Activated CD4-positive, alpha-beta T cell treated with anti-CD3 and anti-CD28 coated beads, Interleukin-2, amount 10 ng/mL, durations not matched to agents 24 days and 14 days (primary cell): ENCODE results near the gene SV2C. TPM values are rescaled to one million over a fixed set of nuclear protein-coding genes. Genes with fewer than 3 reads are reported as not detected.
"Not testable (repeated sequence)": the region's sequence is repeated elsewhere in the genome, so short reads cannot be mapped to it uniquely, and the experiment has no call there.

ENCODE experiments used
- DNase-seq: peaks from one replicate; pipeline ENCODE4 v3.0.0; 2022
- H3K27ac Mint-ChIP-seq: one replicate; pipeline ENCODE4 v1.8.0; 2022; ENCODE audit warnings: mild to moderate bottlenecking, mixed read lengths
- H3K27me3 Mint-ChIP-seq: one replicate; pipeline ENCODE4 v1.8.0; 2022; ENCODE audit warnings: mixed read lengths
- H3K36me3 Mint-ChIP-seq: one replicate; pipeline ENCODE4 v1.8.0; 2022; ENCODE audit warnings: low read depth, mild to moderate bottlenecking, mixed read lengths
- H3K4me1 Mint-ChIP-seq: one replicate; pipeline ENCODE4 v1.8.0; 2021; ENCODE audit warnings: mixed read lengths
- H3K4me3 Mint-ChIP-seq: one replicate; pipeline ENCODE4 v1.8.0; 2022; ENCODE audit warnings: mild to moderate bottlenecking, moderate library complexity, mixed read lengths
- H3K9me3 Mint-ChIP-seq: one replicate; pipeline ENCODE4 v1.8.0; 2021; ENCODE audit warnings: mixed read lengths
- intact Hi-C: fragments of 100-400 bp; cut with micrococcal nuclease; formaldehyde crosslinking; loops from one replicate; pipeline ENCODE4 v1.15.1; 2023
- total RNA-seq: library from RNA; stranded (reverse); gene quantifications from 2 replicates; pipeline ENCODE4 v1.2.3, GENCODE V29; 2022

SV2C gene
- total RNA-seq, 1 donor from 2014 or later, result not detected

DNA sequence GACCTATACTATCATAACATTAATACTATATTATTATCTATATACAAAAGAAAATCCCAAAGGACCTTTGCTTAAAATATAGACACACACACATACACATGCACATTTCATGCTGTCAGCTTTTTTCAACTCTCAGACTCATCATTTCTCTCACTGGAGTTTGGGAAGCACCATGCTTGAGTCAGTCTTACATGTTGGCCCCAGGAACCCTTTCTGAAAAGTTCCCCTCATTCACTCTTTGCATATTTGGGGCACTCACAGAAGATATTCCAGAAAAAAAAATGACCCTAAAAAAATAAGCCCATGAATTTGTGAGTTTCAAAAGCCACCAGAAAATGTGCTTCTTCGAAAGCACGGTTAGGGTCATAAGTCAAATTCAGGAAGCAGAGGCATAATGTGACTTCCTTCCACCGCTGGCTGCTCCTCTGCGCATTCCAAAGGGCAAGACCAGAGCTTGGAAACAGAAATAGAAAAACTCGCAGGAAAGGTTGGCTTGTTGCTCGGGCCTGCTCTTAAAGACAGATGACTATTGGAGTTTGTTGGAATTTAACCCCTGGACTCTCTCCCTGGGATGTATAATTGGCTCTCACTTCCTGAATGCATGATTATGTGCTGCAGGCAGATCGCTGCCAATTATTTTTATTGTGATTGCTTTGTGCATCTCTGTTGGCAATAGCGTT, 190.2 kb downstream of the SV2C start:
- Mint-ChIP-seq H3K4me3 (no peak overlapping the region), H3K9me3 (peaks cover 3% of the 10 kb centered on the region), H3K27ac (no peak overlapping the region), H3K4me1 (peaks cover 29% of the 10 kb centered on the region), H3K36me3 (no peaks in the 10 kb centered on the region), H3K27me3 (no peaks in the 10 kb centered on the region)
- intact Hi-C loops, result loop anchor here (5.0 kb wide), 1 partner anchor 54 kb away; no protein-coding TSS in a partner anchor
- DNase-seq, result no peak

DNA sequence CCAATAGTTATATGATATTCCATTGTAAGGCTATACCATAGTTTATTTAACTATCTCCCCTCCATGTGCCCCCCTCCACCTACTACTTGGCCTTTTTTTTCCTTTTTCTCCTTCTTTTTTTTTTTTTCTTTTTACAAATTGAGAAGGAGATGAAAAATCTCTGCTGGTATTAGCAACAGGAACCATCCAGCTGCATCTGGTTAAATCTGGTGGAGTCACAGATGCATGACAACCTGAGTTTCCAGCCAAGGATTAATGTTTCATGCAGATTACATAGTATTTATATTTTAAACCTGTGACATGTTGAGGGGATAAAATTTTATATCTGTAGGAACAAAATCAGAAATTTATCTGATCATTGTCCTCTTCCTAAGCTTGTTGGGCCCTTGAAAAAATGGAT, 191.4 kb downstream of the SV2C start:
- intact Hi-C loops, result loop anchor here (5.0 kb wide), 1 partner anchor 53 kb away; no protein-coding TSS in a partner anchor
- no peaks in the 10 kb centered on the region for H3K36me3 Mint-ChIP-seq
- H3K27me3 Mint-ChIP-seq, result no peaks in the 10 kb centered on the region
- peaks cover 21% of the 10 kb centered on the region for H3K4me1 Mint-ChIP-seq
- H3K9me3 Mint-ChIP-seq, result peaks cover 3% of the 10 kb centered on the region
- H3K27ac Mint-ChIP-seq, result no peak overlapping the region
- no peak overlapping the region for H3K4me3 Mint-ChIP-seq
- DNase-seq, result no peak

DNA sequence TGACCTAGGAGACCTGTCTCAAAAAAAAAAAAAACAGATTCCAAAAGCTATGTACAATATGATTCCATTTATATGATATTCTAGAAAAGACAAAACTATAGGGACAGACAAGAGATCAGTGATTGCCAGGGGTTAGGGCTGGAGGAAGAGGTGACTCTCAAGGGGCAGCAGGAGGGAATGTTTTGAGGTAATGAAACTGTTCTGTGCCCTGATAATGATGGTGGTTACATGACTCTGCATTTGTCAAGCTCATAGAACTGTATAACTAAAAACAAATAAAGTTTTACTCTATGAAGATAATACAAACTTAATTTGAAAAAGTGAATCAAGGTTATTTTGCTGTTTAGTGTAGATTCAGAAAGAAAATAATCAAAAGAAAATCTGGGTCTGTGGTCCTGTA, 194.6 kb downstream of the SV2C start:
- Mint-ChIP-seq H3K4me3 (no peak overlapping the region), H3K27ac (no peak overlapping the region), H3K9me3 (no peaks in the 10 kb centered on the region), H3K36me3 (no peaks in the 10 kb centered on the region), H3K27me3 (no peaks in the 10 kb centered on the region), H3K4me1 (peaks cover 4% of the 10 kb centered on the region)
- no peak for DNase-seq
- intact Hi-C loops, result no loop called here

DNA sequence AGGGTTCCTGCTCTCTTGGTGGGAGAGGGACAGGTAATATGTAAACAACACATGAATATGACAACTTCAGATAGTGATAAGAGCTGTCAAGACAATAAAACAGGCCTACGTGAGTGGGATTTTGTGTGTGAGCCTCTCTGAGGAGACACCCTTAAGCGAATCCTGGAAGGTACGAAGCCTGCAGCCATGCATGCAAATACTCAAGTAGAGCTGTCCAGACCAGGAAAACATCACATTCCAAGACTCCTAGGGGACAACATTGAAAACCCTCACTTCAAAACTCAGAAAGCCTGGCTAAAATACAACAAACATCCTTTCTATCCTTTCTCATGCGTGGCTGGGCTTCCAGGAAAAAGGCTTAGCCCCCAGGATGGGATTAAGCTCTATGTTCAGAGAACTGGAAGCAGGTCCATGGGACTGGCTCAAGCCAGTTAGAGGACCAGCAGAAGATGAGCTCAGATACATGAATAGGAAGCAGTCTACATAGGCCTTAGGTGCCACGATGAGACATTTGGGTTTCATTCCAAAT, 195.1 kb downstream of the SV2C start:
- no peak overlapping the region for H3K27ac Mint-ChIP-seq
- no peak overlapping the region for H3K4me3 Mint-ChIP-seq
- intact Hi-C loops, result no loop called here
- no peaks in the 10 kb centered on the region for H3K9me3 Mint-ChIP-seq
- H3K4me1 Mint-ChIP-seq, result peaks cover 2% of the 10 kb centered on the region
- H3K27me3 Mint-ChIP-seq, result no peaks in the 10 kb centered on the region
- H3K36me3 Mint-ChIP-seq, result no peaks in the 10 kb centered on the region
- DNase-seq, result no peak

DNA sequence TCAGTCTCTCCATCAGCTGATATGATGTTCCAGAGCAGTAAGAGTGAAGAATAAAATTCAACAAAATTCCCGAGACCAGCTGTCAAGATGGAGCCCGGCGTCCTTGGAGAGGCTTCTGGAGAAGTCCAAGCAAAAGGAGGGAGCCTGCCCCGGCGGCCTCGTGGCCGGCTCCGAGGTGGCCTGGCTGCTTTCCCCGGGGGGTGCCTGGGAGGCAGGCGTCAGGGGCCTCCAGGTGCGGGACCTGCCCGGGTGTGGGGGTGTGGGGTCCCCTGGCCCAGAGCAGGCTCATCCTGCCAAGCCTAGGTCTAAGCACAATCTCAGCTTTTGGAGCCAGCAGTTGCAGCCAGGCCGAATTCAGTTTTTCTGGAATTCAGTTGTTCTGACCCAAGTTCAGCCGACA, 197.3 kb downstream of the SV2C start:
- intact Hi-C loops, result no loop called here

DNA sequence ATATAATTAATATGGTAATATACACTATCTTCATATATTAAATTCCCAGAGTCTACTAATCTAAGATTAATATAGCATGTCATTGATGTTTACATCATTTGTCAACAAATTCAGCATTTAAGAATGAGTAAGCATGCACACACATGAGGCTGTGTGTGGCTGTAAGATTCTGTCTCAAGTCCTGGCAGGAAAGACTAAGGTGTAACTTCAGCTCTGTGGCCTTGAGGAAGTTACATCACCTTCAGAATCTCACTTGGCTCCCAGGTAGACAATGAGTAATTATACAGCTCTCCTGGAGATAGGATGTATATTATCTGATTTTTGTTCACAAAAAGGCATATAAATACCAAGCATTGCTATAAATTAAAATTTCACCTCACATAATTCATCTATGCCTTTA, 200.5 kb downstream of the SV2C start:
- Mint-ChIP-seq H3K27me3 (no peaks in the 10 kb centered on the region), H3K9me3 (peaks cover 7% of the 10 kb centered on the region), H3K27ac (no peak overlapping the region), H3K4me1 (peaks cover 5% of the 10 kb centered on the region), H3K4me3 (no peak overlapping the region), H3K36me3 (no peaks in the 10 kb centered on the region)
- intact Hi-C loops, result no loop called here
- DNase-seq, result no peak

More for the DNA sequence above, 197.3 kb downstream of the SV2C start:
- Mint-ChIP-seq H3K27ac (no peak overlapping the region), H3K36me3 (no peaks in the 10 kb centered on the region), H3K4me3 (no peak overlapping the region), H3K9me3 (peaks cover 4% of the 10 kb centered on the region), H3K4me1 (peaks cover 5% of the 10 kb centered on the region), H3K27me3 (no peaks in the 10 kb centered on the region)
- no peak for DNase-seq

DNA sequence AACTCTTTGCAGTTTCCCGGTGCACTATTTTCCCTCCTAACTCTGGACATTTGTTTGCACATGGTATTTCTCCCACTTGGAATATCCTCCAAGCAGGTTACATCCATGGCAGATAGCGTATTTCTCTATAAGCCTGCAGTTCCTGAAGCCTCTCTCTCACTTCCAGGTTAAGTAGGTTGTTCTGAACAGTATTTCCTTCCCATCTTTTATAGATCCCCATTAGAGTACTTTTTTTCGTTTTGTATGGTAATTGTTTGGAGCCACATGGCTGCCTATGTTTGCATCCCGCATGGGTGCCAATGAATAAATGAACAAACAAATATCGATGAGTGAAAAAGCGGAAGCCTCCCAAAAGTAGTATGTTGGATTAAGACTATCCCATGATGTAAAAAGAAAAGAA, 206.5 kb downstream of the SV2C start:
- Mint-ChIP-seq H3K27me3 (no peaks in the 10 kb centered on the region), H3K36me3 (no peaks in the 10 kb centered on the region), H3K9me3 (peaks cover 3% of the 10 kb centered on the region), H3K27ac (no peak overlapping the region), H3K4me1 (peaks cover 7% of the 10 kb centered on the region), H3K4me3 (no peak overlapping the region)
- DNase-seq, result no peak
- intact Hi-C loops, result no loop called here

DNA sequence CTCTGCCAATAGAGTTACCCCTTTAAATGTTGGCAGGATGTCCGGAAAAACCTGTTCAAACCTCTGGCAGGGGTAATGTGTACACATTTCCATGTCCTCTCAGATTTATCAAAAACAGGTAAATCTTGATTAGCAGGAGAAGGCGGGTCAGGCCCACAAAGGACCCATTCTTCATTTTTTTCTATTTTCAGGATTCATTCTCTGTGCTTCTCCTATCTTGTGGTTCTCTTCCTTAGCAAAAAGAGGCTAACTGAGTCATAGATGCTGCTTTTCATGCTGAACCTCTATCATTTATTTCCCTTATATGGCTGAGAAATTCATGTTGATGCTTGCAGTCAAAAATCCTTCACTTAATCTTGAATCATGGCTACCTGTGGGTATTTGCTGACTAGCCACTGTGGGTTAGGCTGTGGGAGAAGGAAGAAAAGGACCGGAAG, 207.2 kb downstream of the SV2C start:
- Mint-ChIP-seq H3K27me3 (no peaks in the 10 kb centered on the region), H3K27ac (no peak overlapping the region), H3K9me3 (peaks cover 3% of the 10 kb centered on the region), H3K36me3 (no peaks in the 10 kb centered on the region), H3K4me1 (peaks cover 7% of the 10 kb centered on the region), H3K4me3 (no peak overlapping the region)
- no peak for DNase-seq
- intact Hi-C loops, result no loop called here

DNA sequence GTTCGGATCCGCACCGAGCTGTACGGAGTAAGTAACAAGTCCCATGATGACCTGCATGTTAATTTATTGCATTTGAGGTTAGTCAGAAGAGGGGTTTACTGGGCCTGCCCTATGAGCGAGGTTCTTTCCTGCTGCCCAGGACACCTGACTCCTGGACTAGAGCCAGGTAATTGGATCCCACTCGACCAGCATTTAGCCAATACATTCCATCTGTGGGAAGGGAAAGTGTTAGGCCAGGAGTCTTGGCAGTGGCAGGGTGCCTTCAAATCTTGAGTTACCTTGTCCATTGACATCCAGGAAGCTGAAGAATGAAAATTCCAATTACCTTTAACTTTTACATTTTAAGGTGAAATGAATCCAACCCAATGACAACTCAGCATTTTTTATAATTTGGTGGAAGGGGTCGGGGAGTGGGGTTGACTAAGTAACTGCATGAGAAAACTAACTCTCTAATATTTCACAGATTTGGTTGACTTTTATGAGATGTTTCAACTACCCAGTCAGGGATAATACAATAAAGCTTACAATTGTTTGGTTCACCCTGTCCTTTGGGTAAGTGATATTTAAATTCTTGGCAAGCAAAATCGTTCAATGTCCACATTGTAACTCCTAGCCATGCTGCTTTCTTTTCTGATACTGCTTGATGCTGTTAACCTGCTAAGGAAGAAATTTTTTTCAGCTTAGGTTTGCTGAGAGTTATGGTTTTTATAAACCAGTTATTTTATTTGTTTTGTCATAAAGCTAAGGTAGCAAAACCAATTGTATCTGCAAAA, 208.3 kb downstream of the SV2C start:
- Mint-ChIP-seq H3K4me1 (peaks cover 7% of the 10 kb centered on the region), H3K4me3 (no peak overlapping the region)

DNA sequence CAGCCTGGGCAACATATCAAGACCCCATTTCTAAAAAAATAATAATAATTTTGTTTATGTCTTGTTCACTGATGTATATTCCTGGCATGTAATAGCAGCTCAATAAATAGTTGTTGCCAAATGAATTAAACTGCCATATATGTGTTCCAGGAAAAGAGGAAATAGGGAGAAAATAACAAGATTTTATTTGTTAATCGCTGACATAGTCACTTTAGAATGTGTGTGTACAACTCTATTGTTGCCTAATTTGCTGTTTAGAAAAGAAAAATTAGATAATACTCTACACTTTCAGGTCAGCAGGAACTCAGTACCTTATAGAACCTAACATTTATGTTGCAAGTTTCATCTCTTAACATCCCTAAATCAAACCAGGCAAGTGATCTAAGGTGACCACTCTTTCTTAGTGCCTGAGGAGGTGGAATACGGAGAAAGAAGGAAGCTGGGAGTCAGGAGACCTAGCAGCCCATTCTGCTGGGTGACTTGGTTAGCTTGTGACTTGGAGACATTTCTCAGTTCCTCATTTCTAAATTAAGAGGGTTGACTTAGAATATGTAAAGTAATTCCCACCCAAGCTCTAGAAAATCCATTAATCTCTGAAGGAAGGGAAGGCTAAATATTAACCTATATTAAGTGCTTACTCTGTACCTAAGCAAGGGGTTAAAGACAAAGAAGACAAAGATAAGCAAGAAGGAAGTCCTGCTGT, 209.6 kb downstream of the SV2C start:
- no peaks in the 10 kb centered on the region for H3K36me3 Mint-ChIP-seq
- intact Hi-C loops, result no loop called here
- peaks cover 10% of the 10 kb centered on the region for H3K27me3 Mint-ChIP-seq

More for the DNA sequence above, 208.3 kb downstream of the SV2C start:
- peaks cover 10% of the 10 kb centered on the region for H3K9me3 Mint-ChIP-seq
- H3K36me3 Mint-ChIP-seq, result no peaks in the 10 kb centered on the region
- peaks cover 7% of the 10 kb centered on the region for H3K27me3 Mint-ChIP-seq
- no peak overlapping the region for H3K27ac Mint-ChIP-seq
- no peak for DNase-seq
- intact Hi-C loops, result no loop called here

DNA sequence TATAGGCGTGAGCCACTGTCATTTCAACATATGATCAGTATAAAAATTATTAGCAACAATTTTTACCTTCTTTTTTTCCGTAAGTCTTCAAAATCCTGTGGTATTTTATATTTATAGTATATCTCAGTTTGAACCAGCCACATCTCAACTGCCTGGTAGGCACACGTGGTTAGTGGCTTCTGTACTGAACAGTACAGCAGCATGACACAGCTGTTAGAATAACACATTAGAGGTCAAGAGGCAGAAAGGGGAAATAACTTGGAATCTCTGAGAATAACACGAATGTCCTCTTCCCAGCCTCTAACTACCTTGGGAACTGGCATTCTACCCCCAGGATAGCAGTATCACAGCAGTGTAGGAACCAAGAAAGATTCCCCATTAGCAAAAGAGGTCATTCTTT, 211.4 kb downstream of the SV2C start:
- Mint-ChIP-seq H3K27me3 (peaks cover 12% of the 10 kb centered on the region), H3K9me3 (peaks cover 7% of the 10 kb centered on the region), H3K4me3 (no peak overlapping the region), H3K27ac (no peak overlapping the region), H3K4me1 (peaks cover 20% of the 10 kb centered on the region), H3K36me3 (no peaks in the 10 kb centered on the region)
- DNase-seq, result no peak
- intact Hi-C loops, result no loop called here

More for the DNA sequence above, 209.6 kb downstream of the SV2C start:
- H3K4me3 Mint-ChIP-seq, result no peak overlapping the region
- H3K9me3 Mint-ChIP-seq, result peaks cover 7% of the 10 kb centered on the region
- H3K27ac Mint-ChIP-seq, result no peak overlapping the region
- DNase-seq, result no peak
- peaks cover 7% of the 10 kb centered on the region for H3K4me1 Mint-ChIP-seq

DNA sequence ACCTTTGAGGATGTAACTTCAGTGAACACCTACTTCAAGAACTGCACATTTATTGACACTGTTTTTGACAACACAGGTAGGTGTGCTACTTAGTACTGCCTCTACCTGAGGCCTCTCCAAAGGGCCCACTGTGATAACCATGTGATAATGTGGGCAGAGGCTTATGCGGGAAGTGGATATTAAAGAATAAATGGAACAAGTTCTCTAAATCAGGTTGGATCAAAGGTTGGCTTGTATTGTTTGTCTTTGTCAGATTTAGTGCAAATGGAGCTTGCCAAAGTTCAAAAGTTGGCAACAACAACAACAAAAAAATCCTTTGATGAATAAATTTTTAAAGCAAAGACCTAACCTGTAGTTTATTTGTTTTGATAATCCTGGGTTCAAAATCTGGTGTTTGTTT, 215.7 kb downstream of the SV2C start:
- H3K9me3 Mint-ChIP-seq, result peaks cover 7% of the 10 kb centered on the region
- intact Hi-C loops, result no loop called here
- no peak overlapping the region for H3K4me3 Mint-ChIP-seq
- peaks cover 12% of the 10 kb centered on the region for H3K27me3 Mint-ChIP-seq
- peaks cover 26% of the 10 kb centered on the region for H3K4me1 Mint-ChIP-seq
- DNase-seq, result no peak
- H3K36me3 Mint-ChIP-seq, result no peaks in the 10 kb centered on the region
- peak overlapping the region; percentile 15 for H3K27ac Mint-ChIP-seq

DNA sequence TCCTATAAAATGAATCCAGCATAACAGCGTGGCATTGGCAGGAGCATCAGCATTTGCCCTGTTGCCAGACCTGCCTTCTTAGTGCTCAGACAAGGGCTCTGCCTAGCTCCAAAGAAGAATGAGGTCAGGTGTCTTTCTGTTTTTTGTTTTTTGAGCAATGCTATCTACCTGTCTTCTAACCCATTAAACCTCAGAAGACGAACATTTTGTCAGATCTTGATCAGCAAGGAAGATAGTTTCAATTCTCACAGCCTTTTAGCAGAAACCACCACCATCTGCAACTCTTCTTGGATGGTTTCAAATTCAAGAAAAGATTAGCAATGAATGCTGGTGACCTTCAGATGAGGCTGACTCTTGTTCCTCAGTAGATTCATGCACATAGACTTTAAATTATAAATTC, 216.4 kb downstream of the SV2C start:
- H3K4me1 Mint-ChIP-seq, result peaks cover 32% of the 10 kb centered on the region
- H3K27me3 Mint-ChIP-seq, result peaks cover 12% of the 10 kb centered on the region
- DNase-seq, result peak; percentile 71
- H3K27ac Mint-ChIP-seq, result peak overlapping the region; percentile 75
- peak overlapping the region; percentile 60 for H3K4me3 Mint-ChIP-seq
- peaks cover 11% of the 10 kb centered on the region for H3K9me3 Mint-ChIP-seq
- intact Hi-C loops, result no loop called here
- H3K36me3 Mint-ChIP-seq, result no peaks in the 10 kb centered on the region

DNA sequence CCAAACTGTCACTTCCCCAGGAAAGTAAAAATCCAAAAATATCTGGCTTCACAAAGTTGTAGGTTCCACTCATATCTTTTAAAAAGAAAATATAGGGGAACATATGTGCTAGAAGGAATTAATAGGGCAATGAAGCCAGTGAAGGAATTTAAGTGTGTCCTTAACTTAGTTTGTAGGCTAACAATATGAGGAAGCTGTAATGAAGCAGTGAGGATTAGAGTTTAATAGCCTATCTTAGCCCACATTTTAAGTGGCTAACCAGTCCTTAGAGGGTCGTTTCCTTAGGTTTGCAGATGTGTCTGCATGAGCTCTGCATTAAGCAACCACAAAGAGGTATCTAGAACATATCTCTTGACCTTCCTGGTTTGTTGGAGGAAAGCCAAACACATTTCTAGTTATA, 218.7 kb downstream of the SV2C start:
- H3K36me3 Mint-ChIP-seq, H3K27ac Mint-ChIP-seq, H3K27me3 Mint-ChIP-seq, H3K9me3 Mint-ChIP-seq, DNase-seq, H3K4me3 Mint-ChIP-seq, intact Hi-C loops: not testable (repeated sequence)
- H3K4me1 Mint-ChIP-seq, result peaks cover 37% of the 10 kb centered on the region
